NCI-H82 treated with DMSO at 0.1 percent for 48 hours (cell line): Measurements from ENCODE around the gene POC1B.
"Not testable (repeated sequence)": the region's sequence is repeated elsewhere in the genome, so short reads cannot be mapped to it uniquely, and the experiment has no call there.

ENCODE experiments used
- DNase-seq: peaks from one replicate; lab custom pipeline; 2025; ENCODE audit not compliant: unreplicated experiment; lab: John Stamatoyannopoulos, UW

The POC1B gene

GRCh38 chr12:89468017-89468416 lies 57.8 kb downstream of the POC1B start:
- DNase-seq, result no peak

GRCh38 chr12:89464974-89465592 lies 60.8 kb downstream of the POC1B start:
- no peak for DNase-seq

GRCh38 chr12:89461649-89462612 lies 63.9 kb downstream of the POC1B start:
- DNase-seq, result peak; percentile 27

- DNase-seq, result no peak
These were observed 64.7 kb downstream of the POC1B start for GRCh38 chr12:89461190-89461589.

GRCh38 chr12:89459279-89459678 lies 66.6 kb downstream of the POC1B start:
- DNase-seq, result not testable (repeated sequence)

- no peak for DNase-seq
These were observed 69.3 kb downstream of the POC1B start for GRCh38 chr12:89456565-89456964.

- no peak for DNase-seq
These were observed 71.6 kb downstream of the POC1B start for GRCh38 chr12:89454080-89454848.

- no peak for DNase-seq
These were observed 72.5 kb downstream of the POC1B start for GRCh38 chr12:89453121-89453978.

- DNase-seq, result no peak
These were observed 74.0 kb downstream of the POC1B start for GRCh38 chr12:89451841-89452251.

GRCh38 chr12:89450907-89451306 lies 74.9 kb downstream of the POC1B start:
- no peak for DNase-seq

- DNase-seq, result no peak
These were observed 76.9 kb downstream of the POC1B start for GRCh38 chr12:89448951-89449371.

GRCh38 chr12:89448526-89448925 lies 77.3 kb downstream of the POC1B start:
- DNase-seq, result no peak

GRCh38 chr12:89439941-89440340 lies 85.9 kb downstream of the POC1B start:
- DNase-seq, result no peak

- no peak for DNase-seq
These were observed 88.6 kb downstream of the POC1B start for GRCh38 chr12:89437231-89437630.

GRCh38 chr12:89436062-89436461 lies 89.8 kb downstream of the POC1B start:
- DNase-seq, result no peak

GRCh38 chr12:89433634-89434033 lies 92.2 kb downstream of the POC1B start:
- DNase-seq, result no peak

- DNase-seq, result no peak
These were observed 93.5 kb downstream of the POC1B start for GRCh38 chr12:89432396-89432795.

GRCh38 chr12:89429528-89429927 lies 96.3 kb downstream of the POC1B start:
- DNase-seq, result no peak

- no peak for DNase-seq
These were observed 98.2 kb downstream of the POC1B start for GRCh38 chr12:89427508-89428156.

GRCh38 chr12:89424846-89425245 lies 101.0 kb downstream of the POC1B start:
- DNase-seq, result no peak
